ENCODE results near the gene DENND4C. TPM values are rescaled to one million over a fixed set of nuclear protein-coding genes. Genes with fewer than 3 reads are reported as not detected.

DENND4C gene
- total RNA-seq, 2 donors from 2014 or later = 56.4 to 91.4 TPM

- H3K9me3 ChIP-seq = no peaks in the 10 kb centered on the region
- H3K4me3 ChIP-seq = peak overlapping the region; percentile 98
- intact Hi-C loops (cut with DNase I) = no loop called here
- TF ChIP-seq, protein P1, sequence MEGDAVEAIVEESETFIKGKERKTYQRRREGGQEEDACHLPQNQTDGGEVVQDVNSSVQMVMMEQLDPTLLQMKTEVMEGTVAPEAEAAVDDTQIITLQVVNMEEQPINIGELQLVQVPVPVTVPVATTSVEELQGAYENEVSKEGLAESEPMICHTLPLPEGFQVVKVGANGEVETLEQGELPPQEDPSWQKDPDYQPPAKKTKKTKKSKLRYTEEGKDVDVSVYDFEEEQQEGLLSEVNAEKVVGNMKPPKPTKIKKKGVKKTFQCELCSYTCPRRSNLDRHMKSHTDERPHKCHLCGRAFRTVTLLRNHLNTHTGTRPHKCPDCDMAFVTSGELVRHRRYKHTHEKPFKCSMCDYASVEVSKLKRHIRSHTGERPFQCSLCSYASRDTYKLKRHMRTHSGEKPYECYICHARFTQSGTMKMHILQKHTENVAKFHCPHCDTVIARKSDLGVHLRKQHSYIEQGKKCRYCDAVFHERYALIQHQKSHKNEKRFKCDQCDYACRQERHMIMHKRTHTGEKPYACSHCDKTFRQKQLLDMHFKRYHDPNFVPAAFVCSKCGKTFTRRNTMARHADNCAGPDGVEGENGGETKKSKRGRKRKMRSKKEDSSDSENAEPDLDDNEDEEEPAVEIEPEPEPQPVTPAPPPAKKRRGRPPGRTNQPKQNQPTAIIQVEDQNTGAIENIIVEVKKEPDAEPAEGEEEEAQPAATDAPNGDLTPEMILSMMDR (IDR thresholded peaks at IDR 0.05) = no peak
- peak overlapping the region; percentile 100 for H3K27ac ChIP-seq
- no peaks in the 10 kb centered on the region for H3K27me3 ChIP-seq
- H3K9ac ChIP-seq (ENCODE audit: low read depth in 2 of 2, low read length in 2 of 2) = peak overlapping the region; percentile 40 to 94
- H3K4me1 ChIP-seq = peaks cover 9% of the 10 kb centered on the region
- DNase-seq = peak; percentile 78
- no peaks in the 10 kb centered on the region for H3K36me3 ChIP-seq
Observed at GRCh38 chr9:19229595-19230354, 718 bp upstream of the DENND4C start.

GRCh38 chr9:19231126-19231903 lies 822 bp downstream of the DENND4C start:
- TF ChIP-seq, protein P1 (IDR thresholded peaks at IDR 0.05) = no peak
- peak; percentile 50 for DNase-seq

GRCh38 chr9:19231904-19232822 lies 1.7 kb downstream of the DENND4C start:
- H3K9ac ChIP-seq (ENCODE audit: low read depth in 2 of 2, low read length in 2 of 2) = peak overlapping the region; percentile 94 to 97
- peak overlapping the region; percentile 100 for H3K27ac ChIP-seq
- TF ChIP-seq, protein P1 (IDR thresholded peaks at IDR 0.05) = no peak
- no peaks in the 10 kb centered on the region for H3K9me3 ChIP-seq
- H3K27me3 ChIP-seq = no peaks in the 10 kb centered on the region
- H3K36me3 ChIP-seq = no peaks in the 10 kb centered on the region
- no peak for DNase-seq
- H3K4me3 ChIP-seq = peak overlapping the region; percentile 98
- H3K4me1 ChIP-seq = peaks cover 9% of the 10 kb centered on the region
- intact Hi-C loops (cut with DNase I) = no loop called here

More at GRCh38 chr9:19231126-19231903, 822 bp downstream of the DENND4C start:
- Histone ChIP-seq H3K27me3 (no peaks in the 10 kb centered on the region), H3K36me3 (no peaks in the 10 kb centered on the region), H3K4me1 (peaks cover 9% of the 10 kb centered on the region), H3K4me3 (peak overlapping the region; percentile 98), H3K9me3 (no peaks in the 10 kb centered on the region), H3K27ac (peak overlapping the region; percentile 100), H3K9ac (ENCODE audit: low read depth in 2 of 2, low read length in 2 of 2) (peak overlapping the region; percentile 94 to 97)
- intact Hi-C loops (cut with DNase I) = no loop called here

DNA sequence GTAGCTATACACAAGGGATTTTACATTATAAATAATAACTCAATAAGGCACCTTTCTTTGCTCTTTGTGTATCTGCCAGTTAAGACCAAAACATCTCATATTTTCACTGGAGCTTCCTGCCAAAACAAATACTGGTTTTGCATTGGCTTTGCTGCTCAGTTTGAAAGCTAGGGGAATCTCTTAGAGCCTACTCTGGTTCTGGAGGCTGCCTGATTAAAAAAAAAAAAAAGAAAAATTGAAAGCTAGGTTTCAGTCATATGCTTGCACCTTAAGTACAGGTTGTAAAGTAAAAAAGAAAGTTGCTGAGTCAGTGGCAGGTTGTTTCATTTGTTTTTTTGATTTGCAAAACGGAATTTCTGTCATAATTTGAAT lies 2.3 kb downstream of the DENND4C start:
- H3K9ac ChIP-seq (ENCODE audit: low read depth in 2 of 2, low read length in 2 of 2) = peak overlapping the region in 1 of 2 donors; percentile 94
- DNase-seq = no peak
- peaks cover 9% of the 10 kb centered on the region for H3K4me1 ChIP-seq

More for the DNA sequence above, 2.3 kb downstream of the DENND4C start:
- no peaks in the 10 kb centered on the region for H3K27me3 ChIP-seq
- H3K36me3 ChIP-seq = no peaks in the 10 kb centered on the region
- peak overlapping the region; percentile 98 for H3K4me3 ChIP-seq
- TF ChIP-seq, protein P1 (IDR thresholded peaks at IDR 0.05) = no peak
- peak overlapping the region; percentile 100 for H3K27ac ChIP-seq
- intact Hi-C loops (cut with DNase I) = no loop called here
- no peaks in the 10 kb centered on the region for H3K9me3 ChIP-seq
